Measurements from ENCODE around the gene CACNA2D3. TPM values are rescaled to one million over a fixed set of nuclear protein-coding genes. Genes with fewer than 3 reads are reported as not detected.

Gene CACNA2D3
- total and polyA plus RNA-seq, 2 donors from 2014 or later: 5.7 to 11.2 TPM

- no peaks in the 10 kb centered on the region for H3K27me3 ChIP-seq (ENCODE audit: control insufficient read depth, insufficient read depth, low read length)
- H3K4me3 ChIP-seq (ENCODE audit: low read length in 3 of 3): no peak overlapping the region
- H3K9ac ChIP-seq (ENCODE audit: low read length in 3 of 3): no peak overlapping the region
- no peaks in the 10 kb centered on the region for H3K4me1 ChIP-seq (ENCODE audit: control insufficient read depth in 2 of 3, insufficient read depth in 2 of 3, low read depth in 1 of 3, low read length in 3 of 3)
- H3K27ac ChIP-seq (ENCODE audit: low read depth in 2 of 2, low read length in 2 of 2): no peak overlapping the region
- FAIRE-seq (no peak), DNase-seq (no peak)
- intact Hi-C loops (cut with DNase I): no loop called here
- H3K9me3 ChIP-seq (ENCODE audit: control insufficient read depth in 2 of 3, insufficient read depth in 1 of 3, low read length in 3 of 3): no peaks in the 10 kb centered on the region
- TF ChIP-seq CTCF (IDR thresholded peaks at IDR 0.05; ENCODE audit: borderline replicate concordance, extremely low read depth, insufficient read depth): no peak
- H3K36me3 ChIP-seq (ENCODE audit: control insufficient read depth in 2 of 3, insufficient read depth in 3 of 3, low read length in 3 of 3): no peaks in the 10 kb centered on the region
These were observed 496.7 kb downstream of the CACNA2D3 start for GRCh38 chr3:54619053-54619452.

- H3K4me3 ChIP-seq (ENCODE audit: low read length in 3 of 3): no peak overlapping the region
- intact Hi-C loops (cut with DNase I): no loop called here
- H3K4me1 ChIP-seq (ENCODE audit: control insufficient read depth in 2 of 3, insufficient read depth in 2 of 3, low read depth in 1 of 3, low read length in 3 of 3): no peaks in the 10 kb centered on the region
- no peaks in the 10 kb centered on the region for H3K27me3 ChIP-seq (ENCODE audit: control insufficient read depth, insufficient read depth, low read length)
- TF ChIP-seq CTCF (IDR thresholded peaks at IDR 0.05; ENCODE audit: borderline replicate concordance, extremely low read depth, insufficient read depth): no peak
- no peak overlapping the region for H3K9ac ChIP-seq (ENCODE audit: low read length in 3 of 3)
- no peaks in the 10 kb centered on the region for H3K9me3 ChIP-seq (ENCODE audit: control insufficient read depth in 2 of 3, insufficient read depth in 1 of 3, low read length in 3 of 3)
- no peaks in the 10 kb centered on the region for H3K36me3 ChIP-seq (ENCODE audit: control insufficient read depth in 2 of 3, insufficient read depth in 3 of 3, low read length in 3 of 3)
- H3K27ac ChIP-seq (ENCODE audit: low read depth in 2 of 2, low read length in 2 of 2): no peak overlapping the region
- FAIRE-seq: no peak
- DNase-seq: no peak
These were observed 497.2 kb downstream of the CACNA2D3 start for GRCh38 chr3:54619531-54619930.

GRCh38 chr3:54621184-54621583, 498.8 kb downstream of the CACNA2D3 start:
- no peak for FAIRE-seq
- Histone ChIP-seq H3K27me3 (ENCODE audit: control insufficient read depth, insufficient read depth, low read length) (no peaks in the 10 kb centered on the region), H3K36me3 (ENCODE audit: control insufficient read depth in 2 of 3, insufficient read depth in 3 of 3, low read length in 3 of 3) (no peaks in the 10 kb centered on the region), H3K27ac (ENCODE audit: low read depth in 2 of 2, low read length in 2 of 2) (no peak overlapping the region), H3K9me3 (ENCODE audit: control insufficient read depth in 2 of 3, insufficient read depth in 1 of 3, low read length in 3 of 3) (no peaks in the 10 kb centered on the region), H3K9ac (ENCODE audit: low read length in 3 of 3) (no peak overlapping the region), H3K4me3 (ENCODE audit: low read length in 3 of 3) (no peak overlapping the region), H3K4me1 (ENCODE audit: control insufficient read depth in 2 of 3, insufficient read depth in 2 of 3, low read depth in 1 of 3, low read length in 3 of 3) (no peaks in the 10 kb centered on the region)
- DNase-seq: no peak
- intact Hi-C loops (cut with DNase I): no loop called here
- TF ChIP-seq CTCF (IDR thresholded peaks at IDR 0.05; ENCODE audit: borderline replicate concordance, extremely low read depth, insufficient read depth): no peak

GRCh38 chr3:54622678-54623077, 500.3 kb downstream of the CACNA2D3 start:
- no peak for FAIRE-seq
- no peak for TF ChIP-seq CTCF (IDR thresholded peaks at IDR 0.05; ENCODE audit: borderline replicate concordance, extremely low read depth, insufficient read depth)
- DNase-seq: no peak
- Histone ChIP-seq H3K27ac (ENCODE audit: low read depth in 2 of 2, low read length in 2 of 2) (no peak overlapping the region), H3K9me3 (ENCODE audit: control insufficient read depth in 2 of 3, insufficient read depth in 1 of 3, low read length in 3 of 3) (no peaks in the 10 kb centered on the region), H3K27me3 (ENCODE audit: control insufficient read depth, insufficient read depth, low read length) (no peaks in the 10 kb centered on the region), H3K4me3 (ENCODE audit: low read length in 3 of 3) (no peak overlapping the region), H3K36me3 (ENCODE audit: control insufficient read depth in 2 of 3, insufficient read depth in 3 of 3, low read length in 3 of 3) (no peaks in the 10 kb centered on the region), H3K4me1 (ENCODE audit: control insufficient read depth in 2 of 3, insufficient read depth in 2 of 3, low read depth in 1 of 3, low read length in 3 of 3) (no peaks in the 10 kb centered on the region), H3K9ac (ENCODE audit: low read length in 3 of 3) (no peak overlapping the region)
- intact Hi-C loops (cut with DNase I): no loop called here

All from kidney (tissue), 14 donors.